ENCODE data around the gene NF1. TPM values are rescaled to one million over a fixed set of nuclear protein-coding genes. Genes with fewer than 3 reads are reported as not detected.
"Not testable (repeated sequence)": the region's sequence is repeated elsewhere in the genome, so short reads cannot be mapped to it uniquely, and the experiment has no call there.

Gene NF1
- total RNA-seq, 1 donor from 2014 or later: 36.8 TPM

DNA sequence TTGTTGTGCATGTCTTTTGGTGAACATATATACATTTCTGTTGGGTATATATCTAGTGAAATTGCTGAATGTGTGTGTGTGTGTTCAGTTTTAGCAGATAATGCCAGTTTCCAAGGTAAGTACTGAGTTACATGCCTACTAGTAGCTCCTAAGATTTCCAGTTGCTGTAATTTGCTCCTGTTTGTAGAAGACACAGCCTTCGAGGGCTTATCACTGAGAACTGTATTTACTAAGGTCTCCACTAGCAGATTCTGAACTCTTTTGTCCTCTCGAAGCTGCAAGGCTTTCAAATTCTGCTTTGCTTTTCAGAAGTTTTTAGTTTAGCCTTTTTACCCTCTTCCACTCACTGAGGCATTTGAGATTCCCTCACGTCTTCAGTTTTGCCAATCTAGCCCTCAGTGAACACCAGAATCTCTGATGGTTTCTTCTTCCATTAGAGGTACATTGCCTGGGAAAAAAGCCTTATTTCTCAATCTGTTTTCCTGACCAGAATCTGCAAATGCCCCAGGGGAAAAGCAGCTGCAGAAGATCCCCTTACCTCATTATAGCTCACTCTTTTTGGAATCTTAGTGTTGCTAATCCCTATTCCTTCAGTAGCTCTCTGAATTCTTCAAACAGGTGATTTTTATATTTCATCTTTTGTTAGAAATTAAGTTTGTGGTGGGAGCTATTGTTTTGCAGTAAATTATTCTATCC, 52.9 kb downstream of the NF1 start:
- DNase-seq (ENCODE audit: low spot score): no peak
- no peak overlapping the region for H3K4me3 Mint-ChIP-seq (ENCODE audit: low read depth)
- peaks cover 24% of the 10 kb centered on the region for H3K4me1 Mint-ChIP-seq (ENCODE audit: low read depth)
- H3K9me3 Mint-ChIP-seq: peaks cover 7% of the 10 kb centered on the region
- H3K27ac Mint-ChIP-seq: no peak overlapping the region
- intact Hi-C loops (cut with micrococcal nuclease): no loop called here
- no peaks in the 10 kb centered on the region for H3K27me3 Mint-ChIP-seq (ENCODE audit: low read depth)
- peaks cover 27% of the 10 kb centered on the region for H3K36me3 Mint-ChIP-seq (ENCODE audit: low read depth)

- Mint-ChIP-seq H3K9me3 (peaks cover 11% of the 10 kb centered on the region), H3K4me1 (ENCODE audit: low read depth) (peaks cover 24% of the 10 kb centered on the region), H3K27ac (no peak overlapping the region), H3K4me3 (ENCODE audit: low read depth) (no peak overlapping the region), H3K36me3 (ENCODE audit: low read depth) (peaks cover 30% of the 10 kb centered on the region), H3K27me3 (ENCODE audit: low read depth) (no peaks in the 10 kb centered on the region)
- intact Hi-C loops (cut with micrococcal nuclease): no loop called here
- DNase-seq (ENCODE audit: low spot score): no peak
These were observed 53.4 kb downstream of the NF1 start for GRCh38 chr17:31148205-31148604.

GRCh38 chr17:31152271-31152670, 57.5 kb downstream of the NF1 start:
- no peaks in the 10 kb centered on the region for H3K27me3 Mint-ChIP-seq (ENCODE audit: low read depth)
- peaks cover 11% of the 10 kb centered on the region for H3K9me3 Mint-ChIP-seq
- H3K4me1 Mint-ChIP-seq (ENCODE audit: low read depth): no peaks in the 10 kb centered on the region
- H3K36me3 Mint-ChIP-seq (ENCODE audit: low read depth): peaks cover 19% of the 10 kb centered on the region
- no peak overlapping the region for H3K4me3 Mint-ChIP-seq (ENCODE audit: low read depth)
- intact Hi-C loops (cut with micrococcal nuclease): no loop called here
- DNase-seq (ENCODE audit: low spot score): no peak
- H3K27ac Mint-ChIP-seq: no peak overlapping the region

- Mint-ChIP-seq H3K4me3 (ENCODE audit: low read depth) (no peak overlapping the region), H3K36me3 (ENCODE audit: low read depth) (peaks cover 22% of the 10 kb centered on the region), H3K4me1 (ENCODE audit: low read depth) (peaks cover 11% of the 10 kb centered on the region), H3K9me3 (peaks cover 11% of the 10 kb centered on the region), H3K27me3 (ENCODE audit: low read depth) (no peaks in the 10 kb centered on the region), H3K27ac (no peak overlapping the region)
- DNase-seq (ENCODE audit: low spot score): no peak
- intact Hi-C loops (cut with micrococcal nuclease): no loop called here
These were observed 60.5 kb downstream of the NF1 start for GRCh38 chr17:31155208-31155810.

DNA sequence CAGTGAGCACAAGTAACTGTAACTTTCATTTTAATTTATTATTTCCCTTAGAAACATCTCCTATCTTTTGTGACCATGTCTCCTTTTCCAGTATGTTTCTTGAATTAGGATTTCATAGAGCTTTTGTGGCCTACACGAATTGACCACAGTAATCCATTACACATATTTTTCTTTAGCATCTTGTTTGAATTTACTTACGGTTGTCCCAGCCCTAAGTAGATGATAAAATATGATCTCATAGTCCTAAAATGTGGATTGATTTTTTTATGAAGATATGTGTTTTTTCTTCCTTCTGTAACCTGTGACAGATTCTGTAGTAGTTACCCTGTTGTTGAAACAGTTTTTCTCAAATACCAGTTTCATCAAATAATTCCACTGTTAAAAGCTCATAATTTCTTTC, 61.5 kb downstream of the NF1 start:
- Mint-ChIP-seq H3K9me3 (peaks cover 11% of the 10 kb centered on the region), H3K36me3 (ENCODE audit: low read depth) (peaks cover 22% of the 10 kb centered on the region), H3K27ac (no peak overlapping the region), H3K4me3 (ENCODE audit: low read depth) (no peak overlapping the region), H3K27me3 (ENCODE audit: low read depth) (no peaks in the 10 kb centered on the region), H3K4me1 (ENCODE audit: low read depth) (peaks cover 11% of the 10 kb centered on the region)
- intact Hi-C loops (cut with micrococcal nuclease): no loop called here
- DNase-seq (ENCODE audit: low spot score): no peak

DNA sequence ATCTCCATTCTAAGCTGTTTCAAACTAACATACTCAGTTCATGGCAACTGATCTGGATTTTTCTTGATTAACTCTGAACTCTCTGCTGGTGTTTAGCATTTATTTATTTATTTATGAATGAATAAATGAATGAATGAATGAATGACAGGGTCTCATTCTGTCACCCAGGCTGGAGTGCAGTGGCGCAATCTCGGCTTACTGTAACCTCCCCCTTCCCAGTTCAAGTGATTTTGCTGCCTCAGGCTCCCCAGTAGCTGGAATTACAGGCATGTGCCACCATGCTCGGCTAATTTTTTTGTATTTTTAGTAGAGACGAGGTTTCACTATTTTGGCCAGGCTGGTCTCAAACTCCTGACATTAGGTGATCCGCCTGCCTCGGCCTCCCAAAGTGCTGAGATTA, 62.1 kb downstream of the NF1 start:
- H3K27me3 Mint-ChIP-seq (ENCODE audit: low read depth); DNase-seq (ENCODE audit: low spot score); intact Hi-C loops (cut with micrococcal nuclease); H3K4me3 Mint-ChIP-seq (ENCODE audit: low read depth); H3K27ac Mint-ChIP-seq: not testable (repeated sequence)
- Mint-ChIP-seq H3K9me3 (peaks cover 11% of the 10 kb centered on the region), H3K36me3 (ENCODE audit: low read depth) (peaks cover 22% of the 10 kb centered on the region), H3K4me1 (ENCODE audit: low read depth) (peaks cover 11% of the 10 kb centered on the region)

GRCh38 chr17:31158746-31159377, 64.1 kb downstream of the NF1 start:
- no peak for DNase-seq (ENCODE audit: low spot score)
- H3K4me3 Mint-ChIP-seq (ENCODE audit: low read depth): peak overlapping the region; percentile 61
- intact Hi-C loops (cut with micrococcal nuclease): no loop called here
- H3K27ac Mint-ChIP-seq: peak overlapping the region; percentile 50
- H3K4me1 Mint-ChIP-seq (ENCODE audit: low read depth): peaks cover 11% of the 10 kb centered on the region
- no peaks in the 10 kb centered on the region for H3K27me3 Mint-ChIP-seq (ENCODE audit: low read depth)
- H3K9me3 Mint-ChIP-seq: no peaks in the 10 kb centered on the region
- H3K36me3 Mint-ChIP-seq (ENCODE audit: low read depth): peaks cover 17% of the 10 kb centered on the region

- DNase-seq (ENCODE audit: low spot score): no peak
- no peaks in the 10 kb centered on the region for H3K9me3 Mint-ChIP-seq
- H3K27ac Mint-ChIP-seq: no peak overlapping the region
- H3K4me3 Mint-ChIP-seq (ENCODE audit: low read depth): no peak overlapping the region
- peaks cover 8% of the 10 kb centered on the region for H3K36me3 Mint-ChIP-seq (ENCODE audit: low read depth)
- H3K27me3 Mint-ChIP-seq (ENCODE audit: low read depth): no peaks in the 10 kb centered on the region
- peaks cover 7% of the 10 kb centered on the region for H3K4me1 Mint-ChIP-seq (ENCODE audit: low read depth)
- intact Hi-C loops (cut with micrococcal nuclease): no loop called here
These were observed 68.5 kb downstream of the NF1 start for GRCh38 chr17:31163091-31163781.

DNA sequence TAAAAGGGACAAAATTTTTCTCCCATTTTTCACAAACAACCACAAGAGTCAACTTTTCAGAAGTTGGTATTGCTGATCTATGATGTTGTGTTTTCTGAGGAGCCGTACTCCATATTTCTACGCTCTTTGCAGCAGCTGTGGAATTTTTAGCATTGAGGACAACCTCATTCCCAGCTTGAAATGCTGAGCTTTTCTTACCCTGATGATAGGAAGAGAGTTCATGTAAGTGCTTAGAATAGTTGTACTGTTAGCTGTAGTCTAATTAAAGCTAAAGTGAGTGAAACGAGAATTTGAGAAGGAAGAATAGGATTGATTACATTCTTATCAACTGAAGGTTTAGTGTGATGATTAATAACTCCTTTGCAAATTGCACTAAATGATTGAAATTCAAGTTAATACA, 72.3 kb downstream of the NF1 start:
- intact Hi-C loops (cut with micrococcal nuclease): no loop called here
- H3K27me3 Mint-ChIP-seq (ENCODE audit: low read depth): no peaks in the 10 kb centered on the region
- no peak overlapping the region for H3K27ac Mint-ChIP-seq
- peaks cover 5% of the 10 kb centered on the region for H3K36me3 Mint-ChIP-seq (ENCODE audit: low read depth)
- no peaks in the 10 kb centered on the region for H3K4me1 Mint-ChIP-seq (ENCODE audit: low read depth)
- DNase-seq (ENCODE audit: low spot score): no peak
- H3K4me3 Mint-ChIP-seq (ENCODE audit: low read depth): no peak overlapping the region
- no peaks in the 10 kb centered on the region for H3K9me3 Mint-ChIP-seq

GRCh38 chr17:31171701-31172100, 76.9 kb downstream of the NF1 start:
- Mint-ChIP-seq H3K27me3 (ENCODE audit: low read depth) (no peaks in the 10 kb centered on the region), H3K9me3 (no peaks in the 10 kb centered on the region), H3K27ac (no peak overlapping the region), H3K4me3 (ENCODE audit: low read depth) (no peak overlapping the region), H3K4me1 (ENCODE audit: low read depth) (no peaks in the 10 kb centered on the region), H3K36me3 (ENCODE audit: low read depth) (peaks cover 2% of the 10 kb centered on the region)
- intact Hi-C loops (cut with micrococcal nuclease): no loop called here
- no peak for DNase-seq (ENCODE audit: low spot score)

GRCh38 chr17:31172388-31172787, 77.6 kb downstream of the NF1 start:
- no peak for DNase-seq (ENCODE audit: low spot score)
- no peak overlapping the region for H3K4me3 Mint-ChIP-seq (ENCODE audit: low read depth)
- intact Hi-C loops (cut with micrococcal nuclease): no loop called here
- H3K36me3 Mint-ChIP-seq (ENCODE audit: low read depth): peaks cover 3% of the 10 kb centered on the region
- H3K27me3 Mint-ChIP-seq (ENCODE audit: low read depth): no peaks in the 10 kb centered on the region
- peaks cover under 1% of the 10 kb centered on the region for H3K9me3 Mint-ChIP-seq
- no peaks in the 10 kb centered on the region for H3K4me1 Mint-ChIP-seq (ENCODE audit: low read depth)
- no peak overlapping the region for H3K27ac Mint-ChIP-seq

DNA sequence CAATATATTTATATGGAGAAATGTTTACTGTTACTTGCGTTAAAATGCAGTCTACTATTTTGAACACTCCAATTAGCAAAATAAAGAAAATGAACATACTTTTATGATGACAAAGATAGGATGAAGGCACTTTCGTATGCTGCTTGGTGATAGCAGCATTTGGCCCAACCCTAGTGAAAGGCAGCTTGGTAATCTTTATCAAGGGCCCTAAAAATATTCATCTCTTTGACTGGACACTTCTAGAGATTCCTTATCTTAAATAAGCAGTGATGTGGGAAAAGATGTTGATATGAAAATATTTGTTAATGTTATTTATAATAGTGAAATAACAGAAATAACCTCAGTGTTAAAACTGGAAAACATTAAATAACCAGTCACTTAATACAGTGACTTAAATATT, 79.4 kb downstream of the NF1 start:
- Mint-ChIP-seq H3K36me3 (ENCODE audit: low read depth) (peaks cover 8% of the 10 kb centered on the region), H3K4me1 (ENCODE audit: low read depth) (no peaks in the 10 kb centered on the region), H3K4me3 (ENCODE audit: low read depth) (no peak overlapping the region), H3K27ac (no peak overlapping the region), H3K27me3 (ENCODE audit: low read depth) (no peaks in the 10 kb centered on the region), H3K9me3 (peaks cover 4% of the 10 kb centered on the region)
- no peak for DNase-seq (ENCODE audit: low spot score)
- intact Hi-C loops (cut with micrococcal nuclease): no loop called here

- Mint-ChIP-seq H3K27me3 (ENCODE audit: low read depth) (no peaks in the 10 kb centered on the region), H3K4me1 (ENCODE audit: low read depth) (no peaks in the 10 kb centered on the region), H3K27ac (no peak overlapping the region), H3K9me3 (peaks cover 4% of the 10 kb centered on the region), H3K4me3 (ENCODE audit: low read depth) (no peak overlapping the region), H3K36me3 (ENCODE audit: low read depth) (peaks cover 8% of the 10 kb centered on the region)
- no peak for DNase-seq (ENCODE audit: low spot score)
- intact Hi-C loops (cut with micrococcal nuclease): no loop called here
These were observed 80.5 kb downstream of the NF1 start for GRCh38 chr17:31175237-31175636.
